GM18868 (cell line): ENCODE data around the gene RFX3.
A peak's percentile ranks its signal among the peaks of the same experiment; 100 is the strongest.

ENCODE experiments used
- ATAC-seq: cut with Tn5 transposase; IDR thresholded peaks from one replicate; pipeline ENCODE4 v1.9.1; 2021; ENCODE audit warnings: mild to moderate bottlenecking, moderate library complexity; ENCODE audit not compliant: unreplicated experiment

RFX3 gene

DNA sequence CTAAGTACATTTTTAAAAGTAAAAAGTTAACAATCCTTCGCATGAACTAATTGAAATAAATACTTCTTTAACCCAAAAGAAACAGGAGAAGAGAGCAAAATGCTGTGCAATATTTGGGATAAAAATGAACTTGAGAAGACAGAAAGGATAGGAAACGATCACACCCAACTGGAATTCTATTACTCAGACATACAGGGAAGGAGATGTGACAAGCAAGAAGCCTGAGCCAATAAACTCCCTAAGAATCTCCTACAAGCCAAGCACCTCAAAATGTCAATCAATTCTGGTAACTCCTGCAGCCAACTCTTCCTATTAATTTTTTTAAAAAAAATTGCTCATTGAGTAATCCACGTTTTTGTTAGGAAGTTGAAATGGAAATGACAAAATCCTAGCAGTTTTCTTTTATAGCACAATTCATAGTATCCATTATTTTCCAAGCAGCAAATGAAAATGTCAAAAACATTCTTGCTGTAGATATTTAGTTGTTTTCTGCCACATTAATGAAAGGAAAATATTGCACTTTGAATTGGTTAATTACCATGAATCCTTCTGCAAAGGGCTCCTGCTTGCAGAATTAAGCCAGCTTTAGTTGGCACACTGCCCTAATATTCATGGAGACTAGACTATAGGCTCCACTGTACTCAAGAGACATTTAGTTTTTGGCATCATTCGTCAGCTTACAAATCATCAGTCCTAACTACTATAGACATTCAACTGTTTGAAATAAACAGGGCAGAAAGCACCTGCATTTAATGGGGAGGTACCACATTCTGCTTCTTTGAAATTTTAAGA lies 89.0 kb downstream of the RFX3 start:
- no peak for ATAC-seq

DNA sequence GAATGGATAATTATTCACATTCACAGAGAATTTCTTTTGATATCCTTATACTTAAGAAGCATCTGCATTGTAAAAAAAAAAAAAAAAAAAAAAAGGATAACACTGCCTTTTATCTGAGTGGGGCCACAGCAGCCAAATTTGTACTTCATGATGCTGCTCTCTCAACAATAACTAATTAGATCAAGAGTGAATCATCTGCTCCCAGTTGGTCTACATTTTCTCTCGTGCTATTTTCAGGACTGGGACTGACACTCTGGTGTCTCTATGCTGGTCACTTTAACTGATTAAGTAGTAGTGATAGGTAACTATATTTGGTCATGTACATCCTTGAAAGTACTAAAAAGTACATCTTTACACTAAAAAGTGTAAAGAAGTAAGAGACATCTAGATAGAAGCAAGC lies 90.1 kb downstream of the RFX3 start:
- no peak for ATAC-seq

- ATAC-seq, result no peak
These were observed 91.2 kb downstream of the RFX3 start for GRCh38 chr9:3434594-3434993.

DNA sequence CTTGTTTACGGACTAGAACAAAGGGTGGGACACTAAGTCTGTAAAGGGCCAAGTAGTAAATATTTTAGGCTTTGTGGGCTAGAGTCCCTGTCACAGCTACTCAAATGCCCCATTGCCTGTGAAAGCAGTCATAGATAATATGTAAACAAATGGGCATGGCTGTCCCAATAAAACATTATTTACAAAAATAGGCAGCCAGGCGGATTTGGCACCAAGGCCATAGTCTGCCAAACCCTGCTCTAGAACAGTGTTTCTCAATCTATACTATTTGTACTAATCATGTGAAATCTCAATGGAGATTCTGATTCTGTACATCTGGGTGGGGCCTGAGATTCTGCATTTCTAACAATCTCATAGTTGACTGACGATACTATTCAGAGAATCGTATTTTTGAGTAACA lies 92.0 kb downstream of the RFX3 start:
- ATAC-seq, result no peak

DNA sequence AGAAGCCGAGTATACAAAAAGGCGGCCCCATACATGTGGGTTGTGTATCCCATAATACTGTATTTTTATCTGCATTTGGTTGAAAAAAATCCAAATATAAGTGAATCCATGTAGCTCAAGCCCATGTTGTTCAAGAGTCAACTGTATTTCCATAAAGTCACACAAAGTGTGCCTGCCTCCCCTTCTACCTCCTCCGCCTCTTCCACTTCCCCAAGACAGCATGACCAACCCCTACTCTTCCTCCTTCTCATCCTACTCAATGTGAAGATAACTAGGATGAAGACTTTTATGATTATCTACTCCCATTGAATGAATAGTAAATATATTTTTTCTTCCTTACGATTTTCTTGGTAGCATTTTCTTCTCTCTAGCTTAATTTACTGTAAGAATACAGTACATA lies 92.7 kb downstream of the RFX3 start:
- ATAC-seq, result no peak

DNA sequence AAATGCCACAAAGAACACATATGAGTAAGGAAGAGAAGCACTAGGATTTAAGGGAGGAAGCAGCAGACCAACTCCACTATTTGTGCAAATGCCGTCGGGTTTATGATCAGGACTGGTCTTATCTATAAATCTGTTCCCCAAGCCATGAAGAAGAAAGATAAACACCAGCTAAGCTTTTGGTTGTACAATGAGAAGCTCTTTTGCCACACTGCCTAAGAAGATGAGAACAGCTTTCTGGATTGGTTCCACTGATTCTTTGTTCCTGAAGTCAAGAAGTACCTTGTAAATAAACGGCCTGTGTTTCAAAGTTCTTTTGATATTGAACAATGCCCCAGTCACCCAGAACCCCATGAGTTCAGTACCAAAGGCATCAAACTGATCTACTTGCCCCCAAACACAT lies 93.9 kb downstream of the RFX3 start:
- no peak for ATAC-seq

DNA sequence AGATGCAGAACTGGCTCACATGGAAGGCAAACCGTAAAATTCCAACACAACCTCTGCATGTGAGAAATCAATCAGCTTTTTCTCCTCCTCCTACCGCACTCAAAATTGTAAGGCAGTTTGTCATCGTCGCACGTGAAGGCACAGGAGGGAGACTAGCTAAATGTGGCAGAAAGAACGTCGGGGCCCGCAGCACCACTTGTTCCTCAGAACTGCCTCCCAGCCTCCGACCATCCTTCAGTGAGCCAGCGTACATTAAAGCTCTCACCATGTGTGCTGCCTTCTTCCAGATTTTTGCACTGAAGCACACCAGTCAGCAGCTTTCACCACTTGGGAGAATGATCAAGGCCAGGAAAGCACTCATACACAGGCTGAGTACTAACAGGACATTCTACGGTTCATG lies 105.9 kb downstream of the RFX3 start:
- no peak for ATAC-seq

GRCh38 chr9:3415906-3416305 lies 109.9 kb downstream of the RFX3 start:
- no peak for ATAC-seq

DNA sequence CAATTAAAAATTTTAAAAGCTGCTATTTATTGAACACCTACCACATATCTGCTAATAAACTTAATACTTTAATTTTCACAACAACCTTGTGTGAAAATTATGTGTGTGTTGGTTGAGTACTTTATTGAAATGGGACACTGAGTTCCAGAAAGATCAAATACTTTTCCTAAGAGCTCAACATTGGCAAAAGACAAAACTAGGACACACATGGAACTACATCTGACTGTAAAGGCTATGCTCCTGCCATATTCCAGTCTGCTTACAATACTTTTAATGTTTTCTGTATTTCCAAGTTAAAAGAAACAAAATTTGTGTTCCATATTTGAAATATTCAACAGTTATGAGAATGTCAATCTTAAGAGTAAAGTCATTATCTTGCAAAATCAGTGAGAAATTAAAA lies 111.8 kb downstream of the RFX3 start:
- no peak for ATAC-seq

DNA sequence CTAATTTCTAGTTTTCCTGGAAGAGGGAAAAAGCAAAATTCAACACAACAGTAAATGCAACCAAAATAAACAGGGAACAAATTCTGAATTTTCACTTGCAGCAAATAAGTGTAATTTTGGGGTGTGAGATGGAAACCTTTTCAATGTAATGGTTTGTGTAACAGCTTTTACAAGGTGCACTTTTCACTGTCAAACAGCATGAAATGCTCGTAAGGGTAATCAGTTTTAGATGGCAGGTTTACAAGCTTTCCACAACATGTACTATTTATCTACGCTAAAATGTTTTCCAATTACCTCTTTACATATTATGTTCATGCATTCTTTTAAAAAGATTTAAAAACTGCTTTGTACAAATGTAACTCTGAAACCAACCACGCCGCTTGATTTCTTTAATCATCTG lies 115.3 kb downstream of the RFX3 start:
- no peak for ATAC-seq

- no peak for ATAC-seq
These were observed 116.3 kb downstream of the RFX3 start for GRCh38 chr9:3409453-3409852.

- ATAC-seq, result no peak
These were observed 122.5 kb downstream of the RFX3 start for GRCh38 chr9:3403315-3403714.

DNA sequence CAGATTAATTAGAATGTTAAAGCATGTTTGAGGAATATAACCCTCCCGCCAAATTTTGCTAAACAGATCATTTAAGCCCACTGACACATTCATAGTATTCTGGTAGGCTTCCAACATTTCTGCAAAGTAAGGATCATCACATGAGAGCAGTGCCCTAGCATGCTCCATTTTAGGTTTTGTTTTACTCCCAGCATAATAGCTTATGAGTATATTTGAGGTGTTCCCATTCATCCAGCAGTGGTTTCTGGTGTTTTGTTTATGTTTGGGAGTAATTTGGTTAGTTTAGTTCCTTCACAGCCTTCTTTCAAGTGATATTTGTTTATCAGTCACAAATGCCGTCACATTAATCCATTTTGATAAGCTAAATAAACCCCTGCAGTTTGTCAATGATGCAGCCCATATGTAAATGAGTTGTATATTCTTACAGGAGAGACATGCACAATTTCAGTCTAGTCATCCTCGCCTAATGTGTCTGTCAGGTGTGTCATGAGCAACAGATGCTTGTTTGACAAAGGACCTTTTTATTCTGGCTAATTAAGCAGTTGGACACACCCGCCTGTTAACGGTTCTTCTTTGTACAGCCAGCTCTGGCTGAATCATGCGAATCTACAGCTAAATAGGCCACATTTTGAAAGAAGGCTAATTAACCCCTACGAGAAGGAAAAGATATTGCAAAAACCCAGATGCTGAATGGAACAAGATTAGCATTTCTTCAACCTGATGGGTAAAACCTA lies 124.4 kb downstream of the RFX3 start:
- no peak for ATAC-seq

DNA sequence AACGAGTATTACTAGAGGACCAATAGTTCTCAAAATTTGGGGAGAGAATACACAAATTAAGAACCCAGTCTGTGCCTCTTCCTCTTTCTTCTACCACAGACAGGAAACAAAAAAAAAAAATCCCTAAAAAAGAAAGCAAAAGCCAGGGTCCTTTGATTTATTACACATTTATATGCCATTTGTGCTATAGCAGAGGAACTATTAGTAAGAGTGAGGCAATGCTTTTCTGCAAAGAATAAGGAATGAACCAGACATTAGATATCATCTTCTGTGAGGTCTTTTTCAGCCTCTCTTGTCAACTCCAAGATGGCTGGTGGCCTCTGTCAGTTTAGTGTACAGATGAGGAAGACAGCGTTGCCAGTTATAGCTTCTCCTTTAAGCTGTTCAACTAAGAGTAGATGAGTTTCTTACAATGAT lies 127.6 kb downstream of the RFX3 start:
- peak; percentile 64 for ATAC-seq

DNA sequence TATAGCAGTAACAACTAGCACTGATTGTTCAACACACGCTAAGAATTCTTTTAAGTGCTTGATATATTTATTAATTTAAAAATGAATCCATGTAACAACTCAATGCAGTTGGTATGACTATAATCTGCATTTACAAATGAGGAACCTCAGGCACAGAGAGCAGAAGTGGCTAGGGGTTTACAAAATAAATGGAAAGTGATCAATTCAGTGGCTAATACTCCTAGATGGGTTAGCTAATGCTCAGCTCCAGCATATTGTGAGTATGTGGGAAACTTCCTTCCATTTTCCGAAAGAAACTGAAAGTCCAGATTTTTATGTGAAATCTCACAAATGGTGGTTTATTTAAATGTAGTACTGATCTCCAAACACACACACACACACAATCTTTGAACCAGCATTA lies 128.0 kb downstream of the RFX3 start:
- peak; percentile 46 for ATAC-seq

- no peak for ATAC-seq
These were observed 134.4 kb downstream of the RFX3 start for GRCh38 chr9:3391414-3391813.

DNA sequence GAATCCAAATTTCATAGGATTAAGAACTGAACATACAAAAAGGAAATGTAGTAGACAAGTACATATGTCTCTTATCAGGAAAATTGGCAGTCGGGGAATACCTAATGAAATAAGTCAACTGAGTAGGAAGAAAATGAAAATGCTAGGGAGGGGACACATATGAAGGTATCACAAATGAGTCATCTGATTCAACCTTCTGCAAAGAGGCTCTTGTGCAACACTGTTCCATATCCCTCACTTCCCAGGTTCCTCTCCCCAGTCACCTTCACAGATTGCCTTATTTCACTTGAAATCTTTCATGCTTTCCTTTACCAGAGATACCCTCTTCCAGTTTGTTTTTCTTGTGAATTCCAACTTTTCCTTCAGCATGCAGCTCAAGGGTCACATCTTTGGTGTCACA lies 139.0 kb downstream of the RFX3 start:
- ATAC-seq, result no peak

- ATAC-seq, result peak; percentile 98
These were observed 139.9 kb downstream of the RFX3 start for GRCh38 chr9:3385871-3386270.

GRCh38 chr9:3371842-3372241 lies 154.0 kb downstream of the RFX3 start:
- ATAC-seq, result peak; percentile 79

- ATAC-seq, result no peak
These were observed 155.1 kb downstream of the RFX3 start for GRCh38 chr9:3370715-3371114.

GRCh38 chr9:3367185-3367584 lies 158.6 kb downstream of the RFX3 start:
- ATAC-seq, result no peak

DNA sequence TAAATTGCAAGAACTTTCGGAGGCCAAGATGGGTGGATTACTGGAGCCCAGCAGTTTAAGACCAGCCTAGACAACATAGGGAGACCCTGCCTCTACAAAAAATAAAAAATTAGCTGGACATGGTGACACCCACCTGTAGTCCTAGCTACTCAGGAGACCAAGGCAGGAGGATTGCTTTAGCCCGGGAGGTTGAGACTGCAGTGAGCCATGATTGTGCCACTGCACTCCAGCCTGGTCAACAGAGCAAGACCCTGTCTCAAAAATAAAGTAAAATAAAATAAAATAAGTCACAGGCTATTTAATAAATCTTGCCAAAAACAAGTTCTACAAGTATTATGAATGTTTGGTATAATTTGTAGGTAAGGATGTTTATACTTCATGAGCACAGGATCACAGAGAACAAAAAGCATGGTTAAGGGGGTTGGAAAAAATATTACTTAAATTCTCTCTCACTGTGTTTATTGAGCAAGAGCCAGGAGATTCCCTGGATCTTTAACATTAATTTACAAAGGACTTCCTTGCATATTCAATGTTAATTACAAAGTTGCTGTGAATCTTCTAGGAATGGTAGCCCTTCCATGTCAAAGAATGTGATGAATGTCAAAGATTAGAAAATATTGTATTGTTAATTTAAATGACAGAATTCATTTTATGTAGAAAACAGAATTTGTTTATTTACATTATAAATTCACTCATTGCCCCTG lies 164.0 kb downstream of the RFX3 start:
- ATAC-seq, result no peak
